A549 treated with dexamethasone at 1 μM for 4 hours (cell line): Measurements from ENCODE around the gene OR2T5. TPM values are rescaled to one million over a fixed set of nuclear protein-coding genes. Genes with fewer than 3 reads are reported as not detected.

Experiments used
- total RNA-seq: library from RNA; stranded (reverse); fragments of 200-300 nt; extraction: Qiagen RNA extraction; gene quantifications from 5 replicates; pipeline ENCODE4 v1.2.3, GENCODE V29; 2022

OR2T5 gene
- total RNA-seq, result not detected in 5 replicates

GRCh38 chr1:248488289-248488688 is at the start of gene OR2T5:
Gene OR2T5, plus strand, starts transcription at chr1:248488589. Its CDS starts 0 bp downstream, at chr1:248488589.

GRCh38 chr1:248445399-248445798 is 43.0 kb upstream of the OR2T5 start, which contains the start of gene OR2T2:
Gene OR2T2, plus strand, starts transcription at chr1:248445637. Its CDS starts 7,161 bp downstream, at chr1:248452798.

GRCh38 chr1:248473051-248473450 is 15.3 kb upstream of the OR2T5 start, which contains the start of gene OR2T3:
Gene OR2T3, plus strand, starts transcription at chr1:248473351. Its CDS starts 0 bp downstream, at chr1:248473351.

GRCh38 chr1:248507773-248508172 is 19.4 kb downstream of the OR2T5 start, which contains the start of gene OR2G6:
Gene OR2G6, plus strand, starts transcription at chr1:248508073. Its CDS starts 13,574 bp downstream, at chr1:248521647.

Other genes with a start within 250 kb of the OR2T5 start
- gene OR2T33, start 210.6 kb upstream of the OR2T5 start, total RNA-seq, result not detected in 5 replicates
- not detected in 5 replicates for gene OR2T12, start 185.2 kb upstream of the OR2T5 start, total RNA-seq
- gene OR2M7, start 164.0 kb upstream of the OR2T5 start, total RNA-seq, result not detected in 5 replicates
- gene OR14C36, start 139.8 kb upstream of the OR2T5 start, total RNA-seq, result not detected in 5 replicates
- gene OR2T4, start 126.9 kb upstream of the OR2T5 start, total RNA-seq, result not detected in 5 replicates
- gene OR2T6, start 112.8 kb upstream of the OR2T5 start, total RNA-seq, result not detected in 5 replicates
- gene OR2T1, start 85.5 kb upstream of the OR2T5 start, total RNA-seq, result not detected in 5 replicates
- not detected in 5 replicates for gene OR2T2, start 43.0 kb upstream of the OR2T5 start, total RNA-seq
- gene OR2T3, start 15.2 kb upstream of the OR2T5 start, total RNA-seq, result not detected in 5 replicates
- gene OR2G6, start 19.5 kb downstream of the OR2T5 start, total RNA-seq, result not detected in 5 replicates
- gene OR2T29, start 74.2 kb downstream of the OR2T5 start, total RNA-seq, result not detected in 5 replicates
- not detected in 5 replicates for gene OR2T34, start 86.2 kb downstream of the OR2T5 start, total RNA-seq
- not detected in 5 replicates for gene OR2T10, start 109.1 kb downstream of the OR2T5 start, total RNA-seq
- gene OR2T11, start 146.5 kb downstream of the OR2T5 start, total RNA-seq, result not detected in 5 replicates
- not detected in 5 replicates for gene OR2T35, start 156.7 kb downstream of the OR2T5 start, total RNA-seq
- not detected in 5 replicates for gene OR2T27, start 166.9 kb downstream of the OR2T5 start, total RNA-seq
- gene OR14I1, start 214.2 kb downstream of the OR2T5 start, total RNA-seq, result not detected in 5 replicates